Measurements from ENCODE around the gene NLRC5. TPM values are rescaled to one million over a fixed set of nuclear protein-coding genes. Genes with fewer than 3 reads are reported as not detected.

NLRC5 gene
- total RNA-seq, 1 experiment from 2014 or later, result 2.4 TPM

DNA sequence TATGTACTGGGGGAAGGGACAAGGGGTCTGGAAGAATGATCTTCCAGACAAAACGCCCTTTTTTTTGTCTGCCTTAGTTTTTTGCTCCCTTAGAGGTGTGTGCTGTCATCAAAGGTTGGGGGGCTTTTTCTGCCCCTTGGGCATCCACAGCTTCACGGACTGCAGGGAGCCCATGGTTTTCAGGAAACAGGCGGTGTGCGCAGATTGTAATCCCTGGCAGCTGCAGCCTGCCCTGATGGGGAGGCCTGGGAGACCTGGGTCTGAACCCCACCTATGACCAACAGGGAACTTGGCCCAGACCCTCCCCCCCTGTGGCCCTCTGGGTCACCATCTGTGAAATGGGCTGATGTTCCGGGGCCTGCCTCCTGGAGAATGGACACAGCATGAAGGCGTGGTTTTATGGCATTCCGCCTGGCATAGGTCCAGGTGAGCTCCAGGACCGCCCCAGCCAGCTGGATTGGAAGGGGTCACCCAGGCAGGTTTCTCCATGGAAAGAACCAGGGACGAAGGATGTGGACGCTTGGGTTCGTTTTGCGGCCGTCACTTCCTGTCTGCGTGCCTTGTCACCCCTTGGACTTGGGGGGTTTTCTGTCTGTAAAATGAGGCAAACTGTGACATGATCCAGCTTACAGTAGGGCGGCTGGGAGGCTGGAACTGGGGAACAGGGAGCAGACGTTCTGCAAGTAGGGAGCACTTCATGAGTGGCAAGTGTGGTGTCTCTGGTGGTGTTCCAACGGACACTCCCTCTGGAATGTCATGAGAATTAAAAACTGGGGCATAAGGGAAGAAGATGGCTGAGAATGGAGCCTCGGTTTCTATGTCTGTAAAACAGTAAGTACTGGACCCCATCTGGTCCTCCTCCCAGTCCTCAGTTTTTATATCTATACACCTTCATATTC is 104.6 kb downstream of the NLRC5 start:
- H4K20me1 ChIP-seq (ENCODE audit: control insufficient read depth, insufficient read depth, insufficient read length), result no peaks in the 10 kb centered on the region
- no peak overlapping the region for H3T11ph ChIP-seq (ENCODE audit: low read length)
- peak overlapping the region; percentile 66 to 86 for H3K4me3 Mint-ChIP-seq
- H3K9me3 Mint-ChIP-seq, result peaks cover 0 to 5% of the 10 kb centered on the region in 2 experiments; a peak in 2 of 5 replicates
- no peak overlapping the region for H3K14ac ChIP-seq (ENCODE audit: insufficient read depth, low read length)
- H3K36me3 Mint-ChIP-seq (ENCODE audit: insufficient read depth in 1 of 3, low read depth in 3 of 3), result peaks cover 0 to 5% (median 0%) of the 10 kb centered on the region in 3 experiments; a peak in 4 of 7 replicates
- H2AFZ ChIP-seq (ENCODE audit: low read length), result no peak overlapping the region
- H3K9me3 ChIP-seq (ENCODE audit: control insufficient read depth, low read depth, low read length), result no peaks in the 10 kb centered on the region
- no peak overlapping the region for H3K9ac ChIP-seq (ENCODE audit: extremely low read depth, insufficient read length, low read length)
- H3K4me2 ChIP-seq (ENCODE audit: insufficient read depth, insufficient read length, low read length), result peak overlapping the region; percentile 74
- H2BK12ac ChIP-seq (ENCODE audit: insufficient read length, low read depth, low read length), result no peak overlapping the region
- H4K91ac ChIP-seq (ENCODE audit: insufficient read length, low read depth, low read length), result no peak overlapping the region
- no peak overlapping the region for H3K23ac ChIP-seq (ENCODE audit: insufficient read length, low read depth, low read length)
- no peaks in the 10 kb centered on the region for H3K79me1 ChIP-seq (ENCODE audit: insufficient read depth, low read depth, low read length, poor library complexity, severe bottlenecking)
- no peak overlapping the region for H3K27ac ChIP-seq (ENCODE audit: insufficient read length, low read depth, low read length)
- no peak overlapping the region; the same call in 1 of the 2 replicates for H2BK15ac ChIP-seq (ENCODE audit: low read depth, low read length)
- H3K4ac ChIP-seq (ENCODE audit: low read depth, low read length), result no peak overlapping the region
- H3K4me1 ChIP-seq (ENCODE audit: insufficient read depth, low read length), result no peaks in the 10 kb centered on the region
- H3K23me2 ChIP-seq (ENCODE audit: insufficient read length, low read depth, low read length, poor library complexity, severe bottlenecking), result peaks cover 18% of the 10 kb centered on the region
- no peak overlapping the region for H3K56ac ChIP-seq (ENCODE audit: insufficient read length, low read depth, low read length)
- H3K27me3 Mint-ChIP-seq (ENCODE audit: low read depth), result peaks cover 47% of the 10 kb centered on the region
- DNase-seq, result no peak
- no peak overlapping the region for H2AK5ac ChIP-seq (ENCODE audit: insufficient read length, low read length)
- H2BK5ac ChIP-seq (ENCODE audit: insufficient read length, low read length), result no peak overlapping the region
- TF ChIP-seq CTCF (conservative IDR thresholded peaks at IDR 0.05), result no peak
- H4K8ac ChIP-seq (replicated peaks; ENCODE audit: insufficient read length, low read depth, low read length), result no peak overlapping the region
- H3K79me2 ChIP-seq (ENCODE audit: insufficient read depth, low read length), result no peaks in the 10 kb centered on the region
- no peak overlapping the region for H2BK20ac ChIP-seq (ENCODE audit: low read depth, low read length, poor library complexity, severe bottlenecking)
- H3K27ac Mint-ChIP-seq, result no peak overlapping the region
- H2BK120ac ChIP-seq (ENCODE audit: low read depth, low read length, poor library complexity, severe bottlenecking), result no peak overlapping the region
- peaks cover 15 to 27% of the 10 kb centered on the region in 2 experiments for H3K4me1 Mint-ChIP-seq
- peaks cover 3% of the 10 kb centered on the region; the same call in 1 of the 2 replicates for H3K27me3 ChIP-seq (ENCODE audit: insufficient read depth, low read length)
- H3K18ac ChIP-seq (ENCODE audit: insufficient read length, low read depth, low read length), result no peak overlapping the region
- no peak overlapping the region for H4K5ac ChIP-seq (ENCODE audit: insufficient read length, low read depth, low read length)
- WGBS (ENCODE audit: extremely low coverage, insufficient read length, low lambda C conversion rate), result no CpG with 5 or more reads among the region's 18 CpGs

All from H9 (cell line).